ENCODE results near the gene TMEM87B. TPM values are rescaled to one million over a fixed set of nuclear protein-coding genes. Genes with fewer than 3 reads are reported as not detected.
"Not testable (repeated sequence)": the region's sequence is repeated elsewhere in the genome, so short reads cannot be mapped to it uniquely, and the experiment has no call there.

TMEM87B gene
- total and polyA plus RNA-seq, 4 donors, result 5.4 to 31.5 (median 20.0) TPM

GRCh38 chr2:112039556-112039955, 15.5 kb upstream of the TMEM87B start:
- DNase-seq; intact Hi-C loops (cut with DNase I); H3K4me3 ChIP-seq (ENCODE audit: low read length in 2 of 2); ATAC-seq (ENCODE audit: low FRiP score); H3K9me3 ChIP-seq (ENCODE audit: control insufficient read depth, low read length); H3K27me3 ChIP-seq (ENCODE audit: control insufficient read depth in 1 of 2, insufficient read depth in 2 of 2, low read length in 1 of 2); H3K4me1 ChIP-seq (ENCODE audit: control insufficient read depth in 1 of 2, insufficient read depth in 2 of 2, low read length in 2 of 2); H3K36me3 ChIP-seq (ENCODE audit: control insufficient read depth in 1 of 2, insufficient read depth in 2 of 2, low read length in 1 of 2); H3K27ac ChIP-seq (ENCODE audit: low read depth in 1 of 2, low read length in 2 of 2): not testable (repeated sequence)
- WGBS, 2 donors, result 90 to 93% methylated on average over 12 of the region's 12 CpGs

DNA sequence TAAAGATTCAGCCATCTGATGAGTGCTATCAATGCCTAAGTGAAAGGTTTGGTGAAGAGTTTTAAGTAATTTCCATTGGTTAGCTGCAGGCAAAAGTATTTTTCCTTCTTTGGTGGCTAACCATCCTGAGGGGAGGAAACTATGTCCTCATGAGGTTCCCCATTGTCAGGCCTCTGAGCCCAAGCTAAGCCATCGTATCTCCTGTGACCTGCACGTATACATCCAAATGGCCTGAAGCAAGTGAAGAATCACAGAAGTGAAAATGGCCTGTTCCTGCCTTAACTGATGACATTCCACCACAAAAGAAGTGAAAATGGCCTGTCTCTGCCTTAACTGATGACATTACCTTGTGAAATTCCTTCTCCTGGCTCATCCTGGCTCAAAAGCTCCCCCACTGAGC, 15.0 kb upstream of the TMEM87B start:
- H3K4me3 ChIP-seq (ENCODE audit: low read length in 2 of 2); H3K9me3 ChIP-seq (ENCODE audit: control insufficient read depth, low read length); intact Hi-C loops (cut with DNase I); H3K36me3 ChIP-seq (ENCODE audit: control insufficient read depth in 1 of 2, insufficient read depth in 2 of 2, low read length in 1 of 2); H3K27me3 ChIP-seq (ENCODE audit: control insufficient read depth in 1 of 2, insufficient read depth in 2 of 2, low read length in 1 of 2); H3K4me1 ChIP-seq (ENCODE audit: control insufficient read depth in 1 of 2, insufficient read depth in 2 of 2, low read length in 2 of 2); DNase-seq; H3K27ac ChIP-seq (ENCODE audit: low read depth in 1 of 2, low read length in 2 of 2); ATAC-seq (ENCODE audit: low FRiP score): not testable (repeated sequence)
- WGBS, 2 donors, result 87 to 96% methylated on average over 2 of the region's 2 CpGs

GRCh38 chr2:112041460-112041859, 13.6 kb upstream of the TMEM87B start:
- H3K4me3 ChIP-seq (ENCODE audit: low read length in 2 of 2); ATAC-seq (ENCODE audit: low FRiP score); H3K36me3 ChIP-seq (ENCODE audit: control insufficient read depth in 1 of 2, insufficient read depth in 2 of 2, low read length in 1 of 2); DNase-seq; H3K9me3 ChIP-seq (ENCODE audit: control insufficient read depth, low read length); H3K27ac ChIP-seq (ENCODE audit: low read depth in 1 of 2, low read length in 2 of 2); H3K27me3 ChIP-seq (ENCODE audit: control insufficient read depth in 1 of 2, insufficient read depth in 2 of 2, low read length in 1 of 2); intact Hi-C loops (cut with DNase I); H3K4me1 ChIP-seq (ENCODE audit: control insufficient read depth in 1 of 2, insufficient read depth in 2 of 2, low read length in 2 of 2): not testable (repeated sequence)
- 77 to 80% methylated on average over 6 of the region's 6 CpGs for WGBS, 2 donors

DNA sequence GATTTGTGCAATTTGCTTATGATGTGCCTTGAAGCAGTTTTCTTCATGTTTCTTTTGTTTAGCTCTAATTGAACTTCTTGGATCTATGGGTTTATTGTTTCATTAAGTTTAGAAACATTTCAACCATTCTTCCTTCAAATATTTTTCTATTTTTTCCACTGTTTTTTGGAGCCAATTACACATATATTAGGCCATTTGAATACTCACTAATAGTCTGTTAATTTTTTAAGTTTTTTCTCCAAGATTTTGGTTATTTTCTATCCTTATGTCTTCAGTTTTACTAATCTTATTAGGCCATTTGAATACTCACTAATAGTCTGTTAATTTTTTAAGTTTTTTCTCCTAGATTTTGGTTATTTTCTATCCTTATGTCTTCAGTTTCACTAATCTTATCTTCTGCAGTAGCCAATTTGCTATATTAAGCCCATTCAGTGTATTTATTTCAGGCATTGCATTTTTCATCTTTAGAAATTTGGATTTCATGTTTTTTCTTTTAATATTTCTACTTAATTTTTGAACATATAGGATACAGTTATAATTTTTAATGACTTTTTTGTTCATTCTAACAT, 9.5 kb upstream of the TMEM87B start:
- Histone ChIP-seq H3K36me3 (ENCODE audit: control insufficient read depth in 1 of 2, insufficient read depth in 2 of 2, low read length in 1 of 2) (no peaks in the 10 kb centered on the region), H3K27me3 (ENCODE audit: control insufficient read depth in 1 of 2, insufficient read depth in 2 of 2, low read length in 1 of 2) (no peaks in the 10 kb centered on the region), H3K9me3 (ENCODE audit: control insufficient read depth, low read length) (peaks cover 1% of the 10 kb centered on the region), H3K27ac (ENCODE audit: low read depth in 1 of 2, low read length in 2 of 2) (no peak overlapping the region), H3K4me3 (ENCODE audit: low read length in 2 of 2) (no peak overlapping the region), H3K4me1 (ENCODE audit: control insufficient read depth in 1 of 2, insufficient read depth in 2 of 2, low read length in 2 of 2) (peaks cover 0 to 3% of the 10 kb centered on the region in 2 donors)
- DNase-seq (no peak), ATAC-seq (ENCODE audit: low FRiP score) (no peak)
- intact Hi-C loops (cut with DNase I), result no loop called here

DNA sequence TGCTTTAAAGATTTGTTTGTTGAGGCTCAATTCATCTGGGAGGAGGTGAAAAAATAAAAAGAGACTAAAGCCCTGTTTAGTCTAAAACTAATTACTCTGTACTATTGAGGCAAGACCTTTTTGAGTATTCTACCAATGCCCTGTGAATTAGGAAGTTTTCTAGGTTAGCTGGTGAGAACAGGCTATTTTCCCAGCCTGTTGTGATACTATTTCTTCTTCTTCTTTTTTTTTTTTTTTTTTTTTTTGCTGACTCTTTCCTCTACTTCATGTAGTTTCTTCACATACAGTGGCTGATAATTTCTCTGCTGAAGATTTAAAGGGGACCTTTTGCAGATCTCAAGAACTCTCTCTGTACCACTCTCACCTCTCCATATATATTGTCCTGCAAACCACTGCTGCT, 8.8 kb upstream of the TMEM87B start:
- Histone ChIP-seq H3K27me3 (ENCODE audit: control insufficient read depth in 1 of 2, insufficient read depth in 2 of 2, low read length in 1 of 2) (no peaks in the 10 kb centered on the region), H3K27ac (ENCODE audit: low read depth in 1 of 2, low read length in 2 of 2) (no peak overlapping the region), H3K4me1 (ENCODE audit: control insufficient read depth in 1 of 2, insufficient read depth in 2 of 2, low read length in 2 of 2) (peaks cover 0 to 3% of the 10 kb centered on the region in 2 donors), H3K9me3 (ENCODE audit: control insufficient read depth, low read length) (peaks cover 1% of the 10 kb centered on the region), H3K36me3 (ENCODE audit: control insufficient read depth in 1 of 2, insufficient read depth in 2 of 2, low read length in 1 of 2) (no peaks in the 10 kb centered on the region), H3K4me3 (ENCODE audit: low read length in 2 of 2) (no peak overlapping the region)
- intact Hi-C loops (cut with DNase I), result no loop called here
- DNase-seq (no peak), ATAC-seq (ENCODE audit: low FRiP score) (no peak)

DNA sequence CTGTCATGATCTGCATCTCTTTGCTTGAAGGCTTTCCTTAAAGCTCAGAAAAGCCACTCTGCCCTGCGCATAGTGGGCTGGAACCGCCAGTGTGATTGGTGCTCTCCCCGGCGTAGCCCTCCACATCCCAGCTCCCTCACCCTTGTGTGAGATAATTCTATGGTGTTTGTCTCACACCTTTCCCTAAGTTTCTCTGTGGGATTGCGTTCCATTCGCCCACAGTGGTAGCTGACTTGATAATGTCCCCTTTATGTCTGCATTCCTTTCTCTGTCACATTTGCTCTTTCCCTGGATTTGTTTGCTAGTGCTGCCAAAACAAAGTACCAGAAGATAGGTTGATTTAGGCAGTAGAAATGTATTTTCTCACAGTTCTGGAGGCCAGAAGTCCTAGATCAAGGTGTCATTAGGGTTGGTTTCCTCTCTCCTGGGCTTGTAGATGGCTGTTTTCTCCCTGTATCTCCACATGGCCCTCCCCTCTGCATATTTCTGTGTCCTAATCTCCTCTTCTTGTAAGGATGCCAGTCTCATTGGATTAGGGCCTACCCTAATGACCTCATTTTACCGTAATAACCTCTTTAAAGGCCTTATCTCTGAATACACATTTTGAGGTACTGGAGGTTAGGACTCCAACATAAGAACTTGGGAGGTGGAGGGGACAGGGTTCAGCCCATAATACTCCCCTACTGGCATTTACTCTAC, 7.4 kb upstream of the TMEM87B start:
- no peak overlapping the region for H3K4me3 ChIP-seq (ENCODE audit: low read length in 2 of 2)
- DNase-seq (no peak), ATAC-seq (ENCODE audit: low FRiP score) (peak; percentile 59)
- H3K4me1 ChIP-seq (ENCODE audit: control insufficient read depth in 1 of 2, insufficient read depth in 2 of 2, low read length in 2 of 2), result peaks cover 0 to 3% of the 10 kb centered on the region in 2 donors
- H3K9me3 ChIP-seq (ENCODE audit: control insufficient read depth, low read length), result peaks cover 1% of the 10 kb centered on the region
- no peaks in the 10 kb centered on the region for H3K27me3 ChIP-seq (ENCODE audit: control insufficient read depth in 1 of 2, insufficient read depth in 2 of 2, low read length in 1 of 2)
- no peaks in the 10 kb centered on the region for H3K36me3 ChIP-seq (ENCODE audit: control insufficient read depth in 1 of 2, insufficient read depth in 2 of 2, low read length in 1 of 2)
- H3K27ac ChIP-seq (ENCODE audit: low read depth in 1 of 2, low read length in 2 of 2), result peak overlapping the region in 1 of 2 donors; percentile 5
- 21 to 31% methylated on average over 7 of the region's 7 CpGs for WGBS, 2 donors
- intact Hi-C loops (cut with DNase I), result loop anchor here in 1 of 2 donors (2.0 kb wide), 1 partner anchor 161 kb away; no protein-coding TSS in a partner anchor

DNA sequence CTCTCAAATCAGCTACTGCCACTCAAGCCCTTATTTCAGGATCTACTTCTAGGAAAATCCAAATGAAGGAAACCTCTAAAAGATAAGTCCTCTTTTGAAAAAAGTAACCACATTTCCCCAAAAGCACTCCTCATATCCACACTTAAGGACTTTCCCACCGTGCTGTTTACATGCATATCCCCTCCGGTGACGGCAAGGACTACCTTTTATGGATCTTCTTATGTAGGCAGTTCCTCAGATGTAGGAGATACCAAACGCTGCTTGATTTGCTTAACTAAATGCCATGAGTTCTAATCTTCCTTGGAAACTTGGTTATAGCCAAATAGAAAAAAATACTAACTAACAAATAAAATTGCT, 6.9 kb upstream of the TMEM87B start:
- DNase-seq, result no peak
- intact Hi-C loops (cut with DNase I), result loop anchor here in 1 of 2 donors (2.0 kb wide), 1 partner anchor 161 kb away; no protein-coding TSS in a partner anchor
- 23 to 27% methylated on average over 4 of the region's 4 CpGs for WGBS, 2 donors
- ATAC-seq (ENCODE audit: low FRiP score), result no peak
- Histone ChIP-seq H3K27me3 (ENCODE audit: control insufficient read depth in 1 of 2, insufficient read depth in 2 of 2, low read length in 1 of 2) (no peaks in the 10 kb centered on the region), H3K9me3 (ENCODE audit: control insufficient read depth, low read length) (peaks cover 1% of the 10 kb centered on the region), H3K36me3 (ENCODE audit: control insufficient read depth in 1 of 2, insufficient read depth in 2 of 2, low read length in 1 of 2) (no peaks in the 10 kb centered on the region), H3K4me3 (ENCODE audit: low read length in 2 of 2) (no peak overlapping the region), H3K27ac (ENCODE audit: low read depth in 1 of 2, low read length in 2 of 2) (no peak overlapping the region), H3K4me1 (ENCODE audit: control insufficient read depth in 1 of 2, insufficient read depth in 2 of 2, low read length in 2 of 2) (peaks cover 0 to 3% of the 10 kb centered on the region in 2 donors)

DNA sequence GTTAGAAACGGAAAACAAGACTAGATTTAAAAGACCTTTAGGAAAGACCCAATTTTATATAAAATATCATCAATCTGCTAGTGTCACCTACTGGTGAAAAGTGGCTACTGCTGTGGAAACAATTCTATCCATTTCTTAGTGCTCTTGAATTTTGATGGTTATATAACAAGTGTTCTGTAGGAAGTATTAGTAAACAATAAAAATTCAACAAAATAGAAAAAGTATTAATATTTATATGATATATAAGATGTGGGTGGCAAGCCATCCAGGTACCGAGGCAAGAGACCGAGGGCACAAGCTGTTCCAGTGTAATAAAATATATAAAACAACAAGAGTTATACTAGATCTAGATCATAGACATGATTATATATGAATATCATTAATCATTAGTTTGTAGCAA, 6.2 kb upstream of the TMEM87B start:
- Histone ChIP-seq H3K4me1 (ENCODE audit: control insufficient read depth in 1 of 2, insufficient read depth in 2 of 2, low read length in 2 of 2) (peaks cover 0 to 3% of the 10 kb centered on the region in 2 donors), H3K27me3 (ENCODE audit: control insufficient read depth in 1 of 2, insufficient read depth in 2 of 2, low read length in 1 of 2) (no peaks in the 10 kb centered on the region), H3K4me3 (ENCODE audit: low read length in 2 of 2) (no peak overlapping the region), H3K9me3 (ENCODE audit: control insufficient read depth, low read length) (peaks cover 1% of the 10 kb centered on the region), H3K36me3 (ENCODE audit: control insufficient read depth in 1 of 2, insufficient read depth in 2 of 2, low read length in 1 of 2) (no peaks in the 10 kb centered on the region), H3K27ac (ENCODE audit: low read depth in 1 of 2, low read length in 2 of 2) (no peak overlapping the region)
- ATAC-seq (ENCODE audit: low FRiP score) (peak; percentile 92), DNase-seq (no peak)
- 7 to 18% methylated on average over 3 of the region's 3 CpGs for WGBS, 2 donors
- intact Hi-C loops (cut with DNase I), result loop anchor here in 1 of 2 donors (2.0 kb wide), 1 partner anchor 162 kb away; no protein-coding TSS in a partner anchor

GRCh38 chr2:112050316-112050715, 4.8 kb upstream of the TMEM87B start:
- Histone ChIP-seq H3K27me3 (ENCODE audit: control insufficient read depth in 1 of 2, insufficient read depth in 2 of 2, low read length in 1 of 2) (no peaks in the 10 kb centered on the region), H3K36me3 (ENCODE audit: control insufficient read depth in 1 of 2, insufficient read depth in 2 of 2, low read length in 1 of 2) (no peaks in the 10 kb centered on the region), H3K27ac (ENCODE audit: low read depth in 1 of 2, low read length in 2 of 2) (no peak overlapping the region), H3K4me3 (ENCODE audit: low read length in 2 of 2) (no peak overlapping the region), H3K9me3 (ENCODE audit: control insufficient read depth, low read length) (no peaks in the 10 kb centered on the region), H3K4me1 (ENCODE audit: control insufficient read depth in 1 of 2, insufficient read depth in 2 of 2, low read length in 2 of 2) (peaks cover 0 to 3% of the 10 kb centered on the region in 2 donors)
- 94 to 95% methylated on average over 1 of the region's 1 CpG for WGBS, 2 donors
- intact Hi-C loops (cut with DNase I), result loop anchor here in 1 of 2 donors (5.0 kb wide), 1 partner anchor 78 kb away; no protein-coding TSS in a partner anchor
- DNase-seq, result no peak
- no peak for ATAC-seq (ENCODE audit: low FRiP score)

All from aorta (tissue), 5 donors.